HuH-7.5 (cell line): ENCODE measurements around the gene TNN.
A peak's percentile ranks its signal among the peaks of the same experiment; 100 is the strongest.
"Not testable (repeated sequence)": the region's sequence is repeated elsewhere in the genome, so short reads cannot be mapped to it uniquely, and the experiment has no call there.

Source experiments
- DNase-seq: peaks from one replicate; pipeline ENCODE4 v3.0.0; 2011; ENCODE audit warnings: low spot score

Gene TNN

GRCh38 chr1:175067362-175068106 lies at the start of gene TNN:
Gene TNN, plus strand, starts transcription at chr1:175067833. Its CDS starts 9,586 bp downstream, at chr1:175077419.
- no peak for DNase-seq

GRCh38 chr1:175019524-175019923 lies 48.1 kb upstream of the TNN start:
- DNase-seq, result no peak

- peak; percentile 56 for DNase-seq
Observed at GRCh38 chr1:175023043-175023921, 44.4 kb upstream of the TNN start, which contains the start of gene MRPS14. Gene MRPS14, minus strand, starts transcription at chr1:175023425. Its CDS starts 17 bp downstream, at chr1:175023408.

GRCh38 chr1:175023922-175024242 lies 43.8 kb upstream of the TNN start:
- DNase-seq, result not testable (repeated sequence)

- DNase-seq, result no peak
Observed at GRCh38 chr1:175024773-175025172, 42.9 kb upstream of the TNN start.

GRCh38 chr1:175033953-175034352 lies 33.7 kb upstream of the TNN start:
- no peak for DNase-seq

- no peak for DNase-seq
Observed at GRCh38 chr1:175034775-175035174, 32.9 kb upstream of the TNN start.

- no peak for DNase-seq
Observed at GRCh38 chr1:175035865-175036264, 31.8 kb upstream of the TNN start.

GRCh38 chr1:175036476-175036875 lies 31.2 kb upstream of the TNN start:
- no peak for DNase-seq

- no peak for DNase-seq
Observed at GRCh38 chr1:175037416-175037815, 30.2 kb upstream of the TNN start.

- DNase-seq, result no peak
Observed at GRCh38 chr1:175040324-175040879, 27.2 kb upstream of the TNN start.

- DNase-seq, result no peak
Observed at GRCh38 chr1:175042650-175043049, 25.0 kb upstream of the TNN start.

GRCh38 chr1:175043824-175044223 lies 23.8 kb upstream of the TNN start:
- no peak for DNase-seq

- not testable (repeated sequence) for DNase-seq
Observed at GRCh38 chr1:175044591-175044990, 23.0 kb upstream of the TNN start.

GRCh38 chr1:175045097-175045496 lies 22.5 kb upstream of the TNN start:
- DNase-seq, result no peak

GRCh38 chr1:175045519-175045918 lies 22.1 kb upstream of the TNN start:
- DNase-seq, result no peak

GRCh38 chr1:175050992-175051391 lies 16.6 kb upstream of the TNN start:
- DNase-seq, result no peak

- DNase-seq, result no peak
Observed at GRCh38 chr1:175054736-175055135, 12.9 kb upstream of the TNN start.

GRCh38 chr1:175062339-175062738 lies 5.3 kb upstream of the TNN start:
- DNase-seq, result no peak

GRCh38 chr1:175062858-175063257 lies 4.8 kb upstream of the TNN start:
- DNase-seq, result no peak

GRCh38 chr1:175070818-175071217 lies 3.2 kb downstream of the TNN start:
- DNase-seq, result no peak

GRCh38 chr1:175071276-175071943 lies 3.8 kb downstream of the TNN start:
- no peak for DNase-seq
